Measurements from ENCODE around the gene FAM13A. TPM values are rescaled to one million over a fixed set of nuclear protein-coding genes. Genes with fewer than 3 reads are reported as not detected.

The FAM13A gene
- total and polyA plus RNA-seq, 10 of the 15 experiments (the other 5 are each of a cell fraction or from before 2014, with no cell fraction given) = 0.05 to 1.8 (median 0.27) TPM; not detected in 1

DNA sequence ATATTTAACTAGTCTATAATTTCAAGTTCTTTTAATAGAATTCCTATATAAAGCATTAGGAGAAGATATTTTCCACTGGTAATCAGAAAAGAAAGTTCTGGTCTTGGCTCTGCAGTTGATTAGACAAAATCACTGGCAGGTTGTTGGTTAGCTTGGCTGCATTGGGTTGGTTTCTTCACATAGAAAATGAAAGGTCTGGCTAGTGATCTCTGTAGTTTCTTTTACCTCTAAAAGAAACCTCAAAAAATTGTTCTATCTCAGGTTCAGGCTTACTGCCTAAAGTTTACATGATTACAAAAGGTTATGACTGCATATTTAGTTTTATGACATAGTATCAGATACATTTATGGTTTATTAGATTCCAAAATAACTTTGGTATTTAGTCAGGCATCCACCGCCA, 263.5 kb downstream of the FAM13A start (continued):
- TF ChIP-seq RUNX3 (IDR thresholded peaks at IDR 0.05; ENCODE audit: low read length) = 0 out of 2 replicates have a peak, but pooled peaks have one; percentile 24
- TF ChIP-seq FOXK2 (IDR thresholded peaks at IDR 0.05) = no peak

DNA sequence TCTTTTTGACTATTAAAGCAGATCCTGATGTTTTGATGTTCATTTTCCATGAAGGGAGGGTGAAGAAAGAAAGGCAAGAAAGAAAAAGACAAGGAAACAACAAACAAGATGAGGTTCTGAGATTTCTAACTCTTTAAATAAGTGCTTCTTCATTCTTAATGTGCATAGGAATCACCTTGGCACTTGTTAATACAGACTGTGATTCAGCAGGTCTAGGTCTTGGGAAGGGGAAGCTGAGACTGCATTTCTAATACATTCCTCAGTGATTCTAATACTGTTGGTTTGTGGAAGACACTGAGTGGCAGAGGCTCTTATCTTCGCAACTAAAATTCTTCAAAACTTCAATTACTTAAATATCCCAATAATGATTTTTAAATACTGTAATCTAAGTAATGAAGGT, 264.2 kb downstream of the FAM13A start:
- H4K20me1 ChIP-seq (ENCODE audit: control insufficient read depth, insufficient read depth) = no peaks in the 10 kb centered on the region
- DNase-seq (ENCODE audit: low read depth, low spot score) (no peak), FAIRE-seq (no peak), ATAC-seq (peak; percentile 24)
- no peak overlapping the region for H2AFZ ChIP-seq (ENCODE audit: control insufficient read depth, low read depth, low read length)
- ChIA-PET RAD21 (ENCODE audit: unreplicated experiment) (no interaction called here), CTCF (interaction anchor here (0.9 to 11.3 kb wide), 5 partner anchors 9 to 254 kb away, joined by 3 to 76 read pairs (median 3); no protein-coding TSS in a partner anchor), POLR2A (no interaction called here), SMC1A (ENCODE audit: uncharacterized antibody, unreplicated experiment) (interaction anchor here (1.0 to 1.5 kb wide), 6 partner anchors 11 to 336 kb away, joined by 3 to 5 read pairs (median 3); no protein-coding TSS in a partner anchor)
- TF ChIP-seq ZNF24 (IDR thresholded peaks at IDR 0.05) = no peak
- TF ChIP-seq, protein P1, sequence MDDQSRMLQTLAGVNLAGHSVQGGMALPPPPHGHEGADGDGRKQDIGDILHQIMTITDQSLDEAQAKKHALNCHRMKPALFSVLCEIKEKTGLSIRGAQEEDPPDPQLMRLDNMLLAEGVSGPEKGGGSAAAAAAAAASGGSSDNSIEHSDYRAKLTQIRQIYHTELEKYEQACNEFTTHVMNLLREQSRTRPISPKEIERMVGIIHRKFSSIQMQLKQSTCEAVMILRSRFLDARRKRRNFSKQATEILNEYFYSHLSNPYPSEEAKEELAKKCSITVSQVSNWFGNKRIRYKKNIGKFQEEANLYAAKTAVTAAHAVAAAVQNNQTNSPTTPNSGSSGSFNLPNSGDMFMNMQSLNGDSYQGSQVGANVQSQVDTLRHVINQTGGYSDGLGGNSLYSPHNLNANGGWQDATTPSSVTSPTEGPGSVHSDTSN (IDR thresholded peaks at IDR 0.05; ENCODE audit: insufficient replicate concordance, low read depth, low read length) = no peak
- TF ChIP-seq, protein P2, sequence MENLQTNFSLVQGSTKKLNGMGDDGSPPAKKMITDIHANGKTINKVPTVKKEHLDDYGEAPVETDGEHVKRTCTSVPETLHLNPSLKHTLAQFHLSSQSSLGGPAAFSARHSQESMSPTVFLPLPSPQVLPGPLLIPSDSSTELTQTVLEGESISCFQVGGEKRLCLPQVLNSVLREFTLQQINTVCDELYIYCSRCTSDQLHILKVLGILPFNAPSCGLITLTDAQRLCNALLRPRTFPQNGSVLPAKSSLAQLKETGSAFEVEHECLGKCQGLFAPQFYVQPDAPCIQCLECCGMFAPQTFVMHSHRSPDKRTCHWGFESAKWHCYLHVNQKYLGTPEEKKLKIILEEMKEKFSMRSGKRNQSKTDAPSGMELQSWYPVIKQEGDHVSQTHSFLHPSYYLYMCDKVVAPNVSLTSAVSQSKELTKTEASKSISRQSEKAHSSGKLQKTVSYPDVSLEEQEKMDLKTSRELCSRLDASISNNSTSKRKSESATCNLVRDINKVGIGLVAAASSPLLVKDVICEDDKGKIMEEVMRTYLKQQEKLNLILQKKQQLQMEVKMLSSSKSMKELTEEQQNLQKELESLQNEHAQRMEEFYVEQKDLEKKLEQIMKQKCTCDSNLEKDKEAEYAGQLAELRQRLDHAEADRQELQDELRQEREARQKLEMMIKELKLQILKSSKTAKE (IDR thresholded peaks at IDR 0.05; ENCODE audit: low read depth, poor library complexity, severe bottlenecking) = peak; percentile 10
- H3K9ac ChIP-seq (ENCODE audit: control insufficient read depth, insufficient read depth, low read length) = no peak overlapping the region
- no peak overlapping the region for H3K4me2 ChIP-seq (ENCODE audit: control insufficient read depth, insufficient read depth)
- WGBS (ENCODE audit: insufficient coverage, insufficient replicate concordance, low lambda C conversion rate, missing lambda C conversion rate) = 100% methylated on average over 1 of the region's 1 CpG
- H3K4me3 ChIP-seq = no peak overlapping the region
- H3K9me3 ChIP-seq (replicated peaks; ENCODE audit: control insufficient read depth, insufficient read depth, low read length) = no peaks in the 10 kb centered on the region; the same call in 2 of the 3 replicates
- no peaks in the 10 kb centered on the region for H3K27me3 ChIP-seq (replicated peaks in 1 of 2; ENCODE audit: control insufficient read depth in 2 of 2, insufficient read depth in 2 of 2, low read length in 1 of 2)
- peaks cover 9% of the 10 kb centered on the region for H3K4me1 ChIP-seq (ENCODE audit: control insufficient read depth, insufficient read depth, low read length)
- no peaks in the 10 kb centered on the region for H3K36me3 ChIP-seq (ENCODE audit: control insufficient read depth in 2 of 2, insufficient read depth in 2 of 2, low read length in 1 of 2)
- BruUV-seq (replicated peaks) = no TSS peak
- H3K27ac ChIP-seq (ENCODE audit: control insufficient read depth, insufficient read depth) = no peak overlapping the region
- in situ Hi-C loops (cut with MboI) = no loop called here
- intact Hi-C loops (cut with micrococcal nuclease; ENCODE audit: unreplicated experiment) = loop anchor here (5.0 kb wide), 1 partner anchor 121 kb away; no protein-coding TSS in a partner anchor
- no peaks in the 10 kb centered on the region for H3K79me2 ChIP-seq (ENCODE audit: control insufficient read depth, insufficient read depth, low read length)

Data from GM12878 (cell line).